ENCODE data around the gene IFT25.

Gene IFT25

DNA sequence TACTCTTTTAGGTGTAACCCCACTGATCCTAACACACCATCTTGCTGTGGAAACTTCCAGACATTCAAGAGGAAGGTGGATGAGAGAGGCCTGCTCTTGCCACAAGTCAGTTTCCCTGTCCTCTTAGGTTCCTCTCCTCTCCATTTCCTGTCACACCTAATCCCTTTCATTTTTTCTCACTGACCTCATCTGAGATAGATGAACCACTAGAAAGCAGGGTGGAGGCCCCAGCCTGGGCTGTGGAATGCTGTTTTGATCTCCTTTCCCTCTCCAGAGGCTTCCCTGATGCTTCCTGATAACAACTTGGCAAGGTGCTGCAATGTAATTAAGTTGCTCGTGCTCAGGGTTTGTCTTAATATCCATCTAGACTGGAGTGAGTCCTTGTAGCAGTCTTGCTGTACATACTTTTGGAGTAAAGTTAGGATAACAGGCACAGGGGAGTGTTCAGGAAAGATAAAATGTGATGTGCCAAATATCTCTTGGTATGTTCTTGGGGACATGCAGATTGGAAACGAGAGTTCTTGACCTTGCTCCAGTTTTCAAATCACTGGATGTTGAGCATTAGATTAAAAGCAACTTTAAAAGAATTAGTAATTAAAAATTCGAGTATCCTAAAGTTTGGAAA is 11.8 kb upstream of the IFT25 start:
- no peak for DNase-seq (ENCODE audit: extremely low read depth in 1 of 2, low read depth in 1 of 2)

DNA sequence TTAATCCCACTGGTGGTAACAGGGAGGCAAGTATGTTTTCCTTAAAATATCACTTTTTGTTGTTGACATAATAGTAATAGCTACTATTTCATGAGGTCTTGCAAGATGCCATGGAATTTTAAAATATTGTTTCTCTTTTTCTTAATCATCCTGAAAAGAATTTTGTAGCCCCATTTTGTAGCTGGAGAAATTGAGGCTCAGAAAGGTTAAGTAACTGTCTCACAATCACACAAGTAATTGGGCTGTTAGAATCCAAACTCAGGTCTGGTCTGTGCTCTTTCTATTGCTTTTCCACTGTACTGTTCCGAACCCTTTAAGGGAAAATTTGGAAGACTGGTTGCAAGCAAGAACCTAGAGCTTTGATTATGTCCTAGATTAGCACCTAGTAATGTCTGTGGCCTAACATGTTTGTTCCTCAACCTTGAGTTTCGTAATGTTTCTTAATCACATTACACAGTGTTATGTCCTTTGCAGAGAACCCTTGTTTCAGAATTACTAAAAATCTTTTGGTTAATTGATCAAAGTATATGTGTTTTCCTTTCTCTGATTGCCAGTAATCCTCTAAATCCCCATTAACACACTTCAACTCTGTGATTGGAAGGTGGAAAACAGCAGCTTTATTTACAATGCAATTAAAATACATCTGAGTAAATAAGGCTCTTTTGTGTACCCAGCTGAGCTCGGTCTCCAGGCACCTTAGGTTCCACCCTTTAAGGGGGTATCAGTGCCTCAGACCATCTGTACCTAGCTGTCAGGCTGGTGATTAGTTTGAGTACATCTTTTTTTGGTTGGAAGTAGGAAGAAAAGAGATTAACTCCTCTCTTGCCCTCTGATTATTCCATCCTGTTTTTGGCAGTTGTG is 11.0 kb upstream of the IFT25 start:
- no peak for DNase-seq (ENCODE audit: extremely low read depth in 1 of 2, low read depth in 1 of 2)

DNA sequence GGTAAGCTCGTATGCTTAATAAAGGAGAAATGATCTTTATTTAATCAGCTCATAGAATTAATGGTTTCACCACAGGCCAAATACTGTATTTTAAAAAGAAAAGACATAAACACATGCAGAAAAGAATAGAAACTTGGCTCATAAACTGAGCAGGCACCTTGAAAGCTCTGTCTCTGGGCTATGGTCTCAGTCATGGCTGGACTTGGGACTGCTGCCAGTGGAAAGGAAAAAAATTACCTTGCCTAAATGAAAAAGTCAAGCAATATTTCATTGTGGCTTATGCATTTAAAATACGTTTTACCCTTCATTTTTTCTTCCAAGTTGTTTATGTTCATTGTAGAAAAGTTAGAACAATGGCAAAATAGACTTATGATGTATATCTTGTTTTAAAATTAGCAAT is 8.6 kb upstream of the IFT25 start:
- DNase-seq (ENCODE audit: extremely low read depth in 1 of 2, low read depth in 1 of 2) = no peak

DNA sequence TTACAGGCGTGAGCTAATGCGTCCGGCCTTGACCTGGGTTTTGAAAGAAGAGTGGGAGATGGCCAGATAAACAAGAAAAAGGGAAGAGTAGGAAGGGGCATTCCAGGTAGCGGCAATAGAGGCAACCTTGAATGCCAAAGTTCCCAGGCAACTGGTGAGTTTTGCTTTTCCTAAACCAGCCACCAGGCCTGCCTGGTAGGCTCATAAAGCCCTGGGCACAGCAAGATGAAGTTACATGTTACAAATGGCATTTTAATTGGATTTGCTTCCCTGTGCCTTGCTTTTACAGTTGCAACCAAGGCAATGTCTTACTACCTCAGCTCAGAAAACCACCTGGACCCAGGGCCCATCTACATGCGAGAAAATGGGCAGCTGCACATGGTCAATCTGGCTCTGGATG is 6.2 kb upstream of the IFT25 start:
- DNase-seq (ENCODE audit: extremely low read depth in 1 of 2, low read depth in 1 of 2) = no peak

DNA sequence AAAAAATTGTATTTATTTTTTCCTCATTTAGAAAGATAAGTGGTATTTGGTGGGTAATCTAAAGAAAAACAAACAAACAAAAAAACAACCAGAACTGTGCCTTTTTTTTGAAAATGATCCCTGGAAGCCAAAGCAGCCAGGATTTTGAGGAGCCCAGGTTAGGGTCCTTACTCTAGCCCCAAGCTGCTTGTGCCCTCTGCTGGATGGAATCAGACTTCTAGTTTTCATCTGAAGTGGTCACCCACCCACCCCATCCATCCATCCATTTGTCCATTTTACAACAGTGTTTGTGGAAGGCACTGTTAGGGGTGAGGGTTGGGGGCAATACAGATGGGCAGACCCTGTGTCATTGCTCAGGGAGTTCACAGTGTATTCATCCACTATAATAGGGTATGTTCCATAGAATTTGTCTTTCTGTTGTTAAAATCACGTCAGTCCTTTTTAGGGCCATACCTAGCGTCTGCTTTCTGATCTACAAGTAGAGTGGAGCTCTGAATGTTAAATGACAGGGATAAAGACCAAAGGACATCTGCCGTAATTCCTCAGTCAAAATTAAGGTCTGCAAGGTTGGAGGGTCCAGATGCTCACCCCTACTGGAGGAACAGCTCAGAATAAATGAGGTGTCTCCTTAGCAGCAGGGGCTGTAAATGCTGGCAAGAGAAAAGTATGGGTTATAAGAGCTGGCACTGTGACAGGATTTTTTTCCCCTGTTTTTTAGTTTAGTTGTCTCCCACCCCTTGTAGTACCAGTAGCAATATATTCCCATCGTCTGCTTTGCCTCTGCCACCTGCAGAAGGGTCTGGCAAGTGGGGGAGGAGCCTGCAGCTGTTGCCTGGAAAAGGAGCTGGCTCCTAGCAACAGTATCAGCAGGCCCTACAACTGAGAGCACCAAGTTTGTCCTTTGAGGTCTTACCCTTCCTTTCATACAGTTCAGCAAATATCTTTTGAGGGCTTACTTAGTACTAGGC is 3.8 kb upstream of the IFT25 start:
- DNase-seq (ENCODE audit: extremely low read depth in 1 of 2, low read depth in 1 of 2) = no peak

DNA sequence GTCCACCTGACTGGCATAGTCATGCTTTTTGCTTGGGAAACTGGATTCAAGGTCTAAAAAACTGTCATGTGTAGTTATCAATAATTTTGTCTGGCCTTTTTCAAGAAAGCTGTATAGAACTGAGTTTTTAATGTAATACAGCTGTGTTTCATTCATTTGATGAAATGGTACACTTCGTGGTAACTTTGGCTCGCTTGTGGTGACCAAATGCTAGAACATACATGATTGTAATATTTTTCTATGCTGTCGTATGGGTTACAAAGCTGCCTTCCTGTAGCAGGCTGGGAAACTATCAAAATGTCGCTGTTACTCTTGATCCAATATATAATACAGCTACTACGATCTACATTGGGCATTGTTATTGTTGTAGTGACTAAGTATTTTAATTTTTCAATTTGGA is 2.8 kb upstream of the IFT25 start:
- no peak for DNase-seq (ENCODE audit: extremely low read depth in 1 of 2, low read depth in 1 of 2)

DNA sequence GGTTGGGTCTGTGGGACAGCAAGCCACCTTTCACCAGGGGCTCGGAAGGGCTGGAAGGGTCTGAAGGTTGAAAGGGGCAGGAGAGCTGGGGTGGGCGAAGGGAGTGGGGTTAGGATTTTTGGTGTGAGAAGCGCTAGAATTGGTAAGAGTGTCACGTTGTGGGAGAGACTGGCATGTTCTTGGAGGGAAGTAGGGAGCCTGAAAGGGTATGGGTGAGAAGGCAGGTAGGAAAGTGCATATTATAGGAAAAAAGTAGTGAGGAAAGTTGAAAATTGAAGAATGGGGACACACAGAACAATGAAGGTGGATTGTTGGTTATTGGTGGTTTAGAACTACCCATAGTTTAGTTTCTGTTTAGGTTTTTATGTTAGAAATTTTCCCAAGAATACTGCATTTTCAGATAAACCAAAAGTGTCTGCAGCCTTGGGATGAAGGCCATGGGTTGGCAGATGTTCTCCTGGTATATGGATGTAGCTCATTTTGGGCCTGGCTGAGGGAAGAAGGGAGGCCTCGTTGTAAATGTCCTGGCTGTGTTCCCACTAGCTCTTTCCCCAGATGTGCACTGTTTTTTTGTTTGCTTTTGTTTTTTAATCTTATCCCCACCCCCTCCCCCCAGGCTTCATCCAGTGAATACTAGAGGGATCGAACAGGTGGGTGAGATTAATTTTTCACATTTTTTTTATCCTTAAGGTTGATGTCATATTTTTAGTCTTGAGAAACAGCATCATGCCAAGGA is 1.8 kb upstream of the IFT25 start:
- DNase-seq (ENCODE audit: extremely low read depth in 1 of 2, low read depth in 1 of 2) = no peak

DNA sequence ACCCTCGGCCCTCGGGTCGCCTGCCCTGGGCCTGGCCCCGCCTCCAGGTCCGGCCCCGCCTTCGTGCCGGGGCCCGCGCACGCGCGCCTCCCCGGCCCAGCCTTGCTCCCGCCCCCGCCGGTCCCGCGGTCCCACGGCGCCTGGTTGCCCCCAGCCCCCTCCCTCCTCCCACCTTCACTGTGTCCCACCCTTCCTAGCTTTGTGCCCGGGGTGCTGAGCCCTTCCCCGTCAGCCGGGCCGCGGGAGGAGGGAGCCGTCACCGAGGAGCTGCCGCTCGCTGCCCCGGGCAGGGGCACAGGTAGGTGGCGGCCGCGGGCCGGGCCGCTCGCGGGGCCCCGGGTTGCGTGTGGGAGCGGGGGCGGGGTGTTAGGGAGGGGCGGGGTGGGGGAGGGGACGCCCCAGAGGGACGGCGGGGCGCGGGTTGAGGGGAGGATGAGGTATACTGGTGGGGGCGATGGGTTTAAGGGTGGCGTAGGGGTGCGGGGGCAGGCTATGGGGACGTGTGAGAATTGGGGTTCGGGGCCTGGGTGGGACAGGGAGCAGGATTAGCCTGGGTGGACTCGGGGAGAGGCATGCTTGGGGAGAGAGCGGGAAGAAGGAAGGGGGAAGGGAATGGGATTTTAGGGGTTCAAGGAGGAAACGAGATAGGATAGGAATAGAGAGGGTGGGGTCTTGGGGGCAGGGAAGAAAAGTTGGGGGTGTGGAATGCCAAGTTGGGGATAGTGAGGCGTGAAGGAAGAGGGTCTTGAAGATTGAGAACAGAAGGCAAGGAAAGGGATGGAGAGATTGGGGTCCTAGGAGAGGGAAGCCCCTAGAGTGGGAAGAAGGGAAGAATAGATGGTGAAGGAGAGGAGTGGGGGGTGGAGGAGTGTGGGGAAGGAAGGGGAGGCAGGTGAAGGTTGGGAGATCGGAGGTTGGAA is 1.0 kb upstream of the IFT25 start, which contains the start of gene LRRC42:
Gene LRRC42 (plus strand): TSS at position 99 of the 920 bp plus-strand sequence. CDS start 5,650 bp downstream, outside the sequence.
- DNase-seq (ENCODE audit: extremely low read depth in 1 of 2, low read depth in 1 of 2) = no peak

DNA sequence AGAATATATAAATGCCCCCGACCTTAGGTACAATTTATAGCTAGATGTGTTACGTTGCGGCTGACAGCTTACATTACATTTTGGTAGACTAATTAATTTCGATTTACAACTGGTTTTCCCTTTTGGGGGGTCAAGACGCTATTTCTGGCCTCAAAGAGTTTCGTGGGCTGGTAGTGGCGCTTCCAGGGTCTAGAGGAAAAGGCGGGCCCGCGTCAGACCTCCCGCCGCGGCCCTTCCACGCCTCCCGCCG is 391 bp downstream of the IFT25 start:
- DNase-seq (ENCODE audit: extremely low read depth in 1 of 2, low read depth in 1 of 2) = no peak

DNA sequence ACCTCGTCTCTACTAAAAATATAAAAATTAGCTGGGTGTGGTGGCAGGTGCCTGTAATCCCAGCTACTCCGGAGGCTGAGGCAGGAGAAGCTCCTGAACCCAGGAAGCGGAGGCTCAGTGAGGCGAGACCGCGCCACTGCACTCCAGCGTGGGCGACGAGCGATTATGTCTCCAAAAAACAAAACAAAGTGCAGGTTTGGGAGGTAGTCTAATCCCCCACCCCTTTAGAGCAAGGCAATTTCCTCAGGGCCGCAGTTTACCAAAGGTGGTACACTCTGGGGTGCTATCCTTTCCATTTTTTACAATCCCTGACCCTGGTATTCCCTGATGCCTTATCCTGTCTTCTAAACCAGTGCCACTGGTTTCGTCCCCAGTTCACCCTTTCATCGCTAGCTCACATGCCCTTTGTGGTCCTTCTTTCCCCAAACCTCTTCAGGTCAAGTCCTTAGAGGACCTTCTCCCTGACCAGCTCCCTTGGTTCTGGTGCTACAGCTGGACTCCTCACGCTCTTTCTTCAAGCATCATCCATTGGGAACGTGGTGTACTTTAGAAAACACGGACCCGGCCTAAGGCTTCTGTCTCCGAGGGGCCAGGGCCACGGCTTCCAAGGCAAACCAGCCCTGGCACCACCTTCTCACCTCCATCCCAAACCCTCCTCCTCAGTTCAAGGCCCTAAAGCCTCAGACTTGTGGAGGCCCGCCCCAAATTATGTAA is 873 bp downstream of the IFT25 start:
- no peak for DNase-seq (ENCODE audit: extremely low read depth in 1 of 2, low read depth in 1 of 2)

DNA sequence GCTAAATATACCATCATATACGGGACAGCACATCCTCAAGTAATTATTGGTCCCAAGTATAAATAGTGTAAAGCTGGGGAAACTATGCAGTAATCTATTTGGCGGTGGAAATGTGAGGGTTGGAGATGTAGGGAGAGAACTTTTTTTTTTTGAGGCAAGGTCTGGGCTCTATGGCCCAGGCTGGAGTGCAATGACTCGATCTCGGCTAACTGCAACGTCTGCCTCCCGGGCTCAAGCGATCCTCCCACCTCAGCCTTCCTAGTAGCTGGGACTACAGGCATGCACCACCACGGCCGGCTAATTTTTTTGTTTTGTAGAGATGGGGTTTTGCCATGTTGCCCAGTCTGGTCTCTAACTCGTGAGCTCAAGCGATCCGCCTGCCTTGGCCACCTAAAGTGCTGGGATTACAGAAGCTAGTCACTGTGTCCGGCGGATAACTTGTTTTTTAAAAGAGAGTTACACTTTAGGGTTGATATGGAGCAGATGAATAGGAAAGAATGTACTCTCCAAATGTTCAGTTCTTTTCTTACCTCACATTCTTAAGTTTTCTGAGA is 1.9 kb downstream of the IFT25 start:
- DNase-seq (ENCODE audit: extremely low read depth in 1 of 2, low read depth in 1 of 2) = no peak

DNA sequence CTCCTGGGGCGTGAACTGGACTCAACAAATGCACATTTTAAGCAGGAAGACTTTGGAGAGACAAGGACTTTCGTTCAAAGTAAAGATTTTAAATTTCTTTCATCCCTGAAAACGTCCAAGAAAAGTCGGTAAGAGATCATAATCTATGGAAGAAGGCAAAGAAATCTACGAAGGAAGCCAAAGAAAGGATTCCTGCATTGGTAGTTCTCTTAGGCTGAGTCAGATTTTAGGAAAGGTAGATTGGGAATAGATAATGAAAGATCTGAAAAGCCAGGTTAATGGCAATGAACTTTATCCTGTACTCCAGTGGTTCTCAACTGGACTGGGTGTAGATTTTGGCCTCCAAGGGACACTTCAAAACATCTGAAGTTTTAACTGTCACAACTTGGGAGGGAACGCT is 2.4 kb downstream of the IFT25 start:
- no peak for DNase-seq (ENCODE audit: extremely low read depth in 1 of 2, low read depth in 1 of 2)

DNA sequence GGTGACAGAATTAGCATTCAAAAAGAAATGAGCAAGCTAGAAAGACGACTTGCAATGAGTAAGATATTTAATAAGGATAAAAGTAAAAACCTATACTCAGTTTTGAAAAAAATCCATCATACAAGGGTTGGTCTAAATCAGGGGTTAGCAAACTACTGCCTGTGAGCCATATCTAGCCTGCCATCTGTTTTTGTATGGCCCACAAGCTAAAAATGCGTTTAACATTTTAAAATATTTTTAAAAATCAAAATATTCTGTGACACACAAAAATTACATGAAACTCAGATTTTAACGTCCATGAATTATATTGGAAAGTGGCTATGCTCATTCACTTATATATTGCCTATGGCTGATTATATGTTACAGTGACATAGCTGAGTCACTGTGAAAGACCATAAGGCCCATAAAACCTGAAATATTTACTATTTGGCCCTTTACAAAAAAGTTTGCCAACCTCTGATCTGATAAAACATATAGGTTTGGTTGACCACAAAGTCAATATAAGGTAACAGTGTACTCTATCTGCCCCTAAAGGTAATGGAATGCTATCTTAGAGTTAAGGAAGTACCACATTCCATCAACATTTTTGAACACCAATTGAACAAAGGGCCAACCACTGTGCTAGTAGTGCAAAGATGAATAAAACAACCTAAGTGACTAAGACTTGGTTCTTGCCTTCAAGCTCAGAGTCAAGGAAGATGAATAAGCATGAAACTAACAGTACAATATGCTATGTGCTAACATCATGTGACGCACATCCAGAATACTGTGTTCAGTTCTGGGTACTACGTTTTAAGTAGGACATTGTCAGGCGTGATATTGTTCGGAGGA is 3.2 kb downstream of the IFT25 start:
- no peak for DNase-seq (ENCODE audit: extremely low read depth in 1 of 2, low read depth in 1 of 2)

DNA sequence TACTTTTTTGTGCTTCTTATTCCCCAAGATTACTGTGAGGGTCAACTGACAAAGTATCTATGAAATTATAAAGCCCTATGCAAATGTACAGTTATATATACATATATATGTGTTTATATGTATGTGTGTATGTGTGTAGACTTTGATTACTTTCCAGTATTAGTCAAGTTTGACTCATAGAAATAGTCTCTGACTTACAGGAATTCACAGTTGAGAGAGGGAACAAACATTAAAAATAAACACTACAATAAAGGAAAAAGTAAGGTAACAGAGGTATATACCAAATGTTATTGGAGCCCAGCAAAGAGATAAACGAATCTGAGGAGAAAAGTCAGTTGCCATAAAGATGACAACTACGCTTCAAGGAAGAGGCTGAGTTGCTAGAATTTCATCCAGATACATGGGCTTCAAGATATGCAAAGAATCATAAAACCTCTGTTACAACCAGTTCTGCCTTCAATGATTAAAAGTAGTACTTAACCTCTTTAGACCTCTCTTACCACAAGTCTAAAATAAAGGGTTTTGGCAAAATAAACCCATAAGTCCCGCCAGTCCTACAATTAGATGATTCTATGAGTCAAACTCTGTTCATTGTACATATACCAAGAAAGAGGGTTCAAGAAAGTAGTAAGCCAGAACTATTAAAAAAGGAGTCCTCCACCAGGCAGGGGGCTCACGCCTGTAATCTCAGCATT is 7.2 kb downstream of the IFT25 start:
- no peak for DNase-seq (ENCODE audit: extremely low read depth in 1 of 2, low read depth in 1 of 2)

DNA sequence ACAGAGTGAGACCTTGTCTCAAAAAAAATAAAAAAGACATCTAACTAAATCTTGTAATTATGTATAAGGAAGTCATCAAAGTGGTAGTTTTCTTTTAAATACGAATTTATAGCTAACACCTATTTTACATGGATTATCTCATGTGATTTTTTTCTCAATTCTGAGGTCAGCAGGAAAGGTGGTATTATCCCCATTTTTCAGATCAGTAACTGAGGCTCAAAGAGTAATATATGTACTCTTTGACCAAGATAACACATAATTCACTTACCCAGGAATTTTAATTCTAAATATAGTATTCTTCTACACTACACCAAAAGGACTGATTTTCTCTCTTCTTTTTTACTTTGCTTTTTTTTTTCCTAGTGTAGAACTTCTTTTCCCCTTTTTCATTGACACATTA is 9.1 kb downstream of the IFT25 start:
- no peak for DNase-seq (ENCODE audit: extremely low read depth in 1 of 2, low read depth in 1 of 2)

DNA sequence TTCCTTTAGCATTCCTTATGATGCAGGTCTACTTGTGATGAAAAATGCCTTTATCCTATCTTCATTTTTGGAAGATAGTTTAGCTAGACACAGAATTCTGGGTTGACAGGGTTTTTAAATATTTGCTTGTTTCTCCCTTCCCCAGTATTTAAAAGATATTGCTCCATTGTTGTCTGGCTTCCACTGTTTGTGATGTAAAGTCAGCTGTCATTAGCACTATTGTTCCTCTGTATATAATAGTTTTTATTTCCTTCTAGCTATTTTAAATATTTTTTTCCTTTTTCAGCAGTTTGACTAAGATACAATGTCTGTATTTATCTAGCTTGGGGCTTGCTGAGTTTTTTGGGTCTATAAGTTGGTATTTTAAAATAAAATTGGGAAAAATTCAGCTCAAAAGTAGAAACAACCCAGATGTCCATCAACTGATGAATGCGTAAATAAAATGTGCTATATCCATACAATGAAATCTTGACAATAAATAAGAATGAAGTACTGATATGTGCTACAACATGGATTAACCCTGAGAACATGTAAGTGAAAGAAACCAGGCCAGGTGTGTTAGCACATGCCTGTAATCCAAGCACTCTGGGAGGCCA is 11.2 kb downstream of the IFT25 start:
- no peak for DNase-seq (ENCODE audit: extremely low read depth in 1 of 2, low read depth in 1 of 2)

DNA sequence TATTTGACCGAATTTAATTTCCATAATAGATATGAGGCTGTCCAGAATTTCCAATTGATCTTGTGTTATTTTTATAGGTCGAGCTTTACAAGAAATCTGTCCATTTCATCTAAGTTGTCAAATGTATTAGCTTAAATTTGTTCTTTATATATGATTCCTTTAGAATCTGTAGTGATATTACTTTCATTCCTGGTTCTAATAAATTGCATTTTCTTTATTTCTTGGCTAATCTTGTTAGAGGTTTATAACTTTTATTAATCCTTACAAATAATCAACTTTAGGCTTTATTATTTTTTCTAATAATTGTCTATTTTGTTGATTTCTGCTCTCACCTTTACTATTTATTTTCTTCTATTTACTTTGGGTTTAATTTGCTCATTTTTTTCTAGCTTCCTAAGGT is 14.0 kb downstream of the IFT25 start:
- DNase-seq (ENCODE audit: extremely low read depth in 1 of 2, low read depth in 1 of 2) = no peak
